GM15510 (cell line): ENCODE measurements around the gene PRKAG1.

ENCODE experiments used
- POLR2A ChIP-seq: IDR thresholded peaks from 3 replicates; pipeline ENCODE4 v1.6.1; 2011; ENCODE audit warnings: borderline replicate concordance; ENCODE audit not compliant: insufficient read length; ENCODE audit errors: extremely low read depth

Gene PRKAG1

GRCh38 chr12:48977290-48978281 is 41.0 kb downstream of the PRKAG1 start:
- no peak for TF ChIP-seq POLR2A

DNA sequence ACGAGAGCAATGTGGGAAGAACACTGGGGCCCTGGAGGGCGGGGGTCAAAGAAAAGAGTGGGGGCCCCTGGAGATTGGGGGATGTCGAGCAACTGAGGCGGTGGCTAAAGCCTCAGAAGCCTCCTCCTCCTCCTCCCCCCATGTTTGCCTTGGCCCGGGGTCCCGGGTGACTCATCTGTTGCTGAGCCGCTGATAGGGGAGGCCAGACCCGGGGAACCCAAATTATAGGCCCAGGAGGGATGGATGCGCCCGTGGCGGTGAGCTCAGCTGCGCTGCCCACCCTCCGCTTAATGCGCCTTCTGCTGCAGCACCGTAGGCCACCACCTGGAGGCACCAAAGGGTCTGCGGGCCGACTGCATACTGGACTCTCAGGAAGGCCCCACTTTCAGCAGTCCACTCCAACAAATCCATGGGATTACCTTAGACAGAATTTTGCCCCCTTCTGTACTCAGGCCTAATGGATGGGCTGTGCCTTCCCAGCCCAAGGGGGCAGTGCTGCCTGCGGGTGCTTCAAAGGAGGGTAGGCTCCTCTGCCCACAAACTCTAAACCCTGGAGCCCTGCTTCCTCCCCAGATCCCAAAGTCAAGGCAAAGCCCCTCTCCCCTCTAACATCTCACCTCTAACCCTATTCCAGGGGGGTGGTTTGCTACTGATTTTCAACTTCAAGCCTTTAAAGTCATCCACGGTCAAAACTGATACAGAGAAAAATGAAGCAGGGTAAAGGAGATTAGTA is 44.5 kb downstream of the PRKAG1 start:
- TF ChIP-seq POLR2A, result no peak

- TF ChIP-seq POLR2A, result no peak
Observed at GRCh38 chr12:48973531-48973930, 45.0 kb downstream of the PRKAG1 start.

DNA sequence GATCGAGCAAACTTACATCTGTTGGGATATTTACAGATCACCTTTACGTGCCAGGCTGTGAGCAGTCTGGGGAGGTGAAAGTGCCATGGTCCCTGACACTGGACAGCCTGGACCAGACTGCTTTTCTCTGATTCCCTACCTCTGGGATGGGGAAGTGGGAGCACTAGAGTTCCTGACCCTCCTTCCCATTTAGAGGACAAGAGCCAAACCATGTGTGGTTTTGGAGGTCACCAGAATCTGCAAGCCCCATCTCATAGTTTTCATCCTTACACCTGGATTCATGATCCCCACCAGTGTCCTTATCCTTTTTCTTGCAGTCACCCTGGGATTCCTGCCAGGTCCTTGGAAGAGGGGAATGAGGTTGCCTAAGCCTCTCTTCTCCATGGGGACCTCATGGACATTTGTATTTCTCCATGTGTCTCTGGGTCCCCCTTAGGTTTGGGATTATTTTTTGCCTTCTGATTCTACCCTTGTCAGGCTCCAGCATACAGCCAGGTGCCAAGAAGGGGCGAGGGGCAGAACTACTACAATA is 45.6 kb downstream of the PRKAG1 start:
- no peak for TF ChIP-seq POLR2A

GRCh38 chr12:48972213-48972951 is 46.2 kb downstream of the PRKAG1 start:
- TF ChIP-seq POLR2A, result no peak

DNA sequence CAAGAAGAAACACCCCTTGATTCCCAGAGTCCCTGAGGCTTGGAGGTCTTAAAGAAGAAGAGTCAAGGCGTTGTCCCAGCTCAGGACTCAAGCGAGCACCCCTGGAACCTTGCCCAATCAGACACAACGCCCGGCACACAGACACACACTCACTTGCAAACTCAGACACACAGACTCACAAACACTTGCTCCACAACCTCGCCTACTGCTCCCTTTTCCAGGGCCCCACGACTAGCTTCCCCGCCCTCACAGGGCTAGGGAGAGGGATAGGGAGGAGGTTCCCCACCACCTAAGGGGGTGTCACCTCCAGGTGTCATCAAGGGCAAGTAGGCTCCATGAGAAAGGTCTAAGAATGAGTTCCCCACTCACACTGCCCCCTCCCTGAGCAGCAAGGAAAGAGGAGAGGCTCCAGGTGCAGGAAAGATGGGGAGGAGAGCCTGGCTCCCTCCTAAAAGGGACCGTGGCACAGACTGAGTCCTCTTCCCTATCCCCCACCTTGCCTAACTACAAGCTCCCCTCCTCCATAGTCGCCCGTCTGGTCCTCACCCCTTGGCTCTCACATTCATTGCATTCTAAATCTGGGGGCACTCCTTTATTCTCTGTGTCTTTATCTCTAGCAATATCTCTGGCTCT is 47.8 kb downstream of the PRKAG1 start:
- TF ChIP-seq POLR2A, result no peak

GRCh38 chr12:48969833-48970701 is 48.5 kb downstream of the PRKAG1 start:
- TF ChIP-seq POLR2A, result no peak

DNA sequence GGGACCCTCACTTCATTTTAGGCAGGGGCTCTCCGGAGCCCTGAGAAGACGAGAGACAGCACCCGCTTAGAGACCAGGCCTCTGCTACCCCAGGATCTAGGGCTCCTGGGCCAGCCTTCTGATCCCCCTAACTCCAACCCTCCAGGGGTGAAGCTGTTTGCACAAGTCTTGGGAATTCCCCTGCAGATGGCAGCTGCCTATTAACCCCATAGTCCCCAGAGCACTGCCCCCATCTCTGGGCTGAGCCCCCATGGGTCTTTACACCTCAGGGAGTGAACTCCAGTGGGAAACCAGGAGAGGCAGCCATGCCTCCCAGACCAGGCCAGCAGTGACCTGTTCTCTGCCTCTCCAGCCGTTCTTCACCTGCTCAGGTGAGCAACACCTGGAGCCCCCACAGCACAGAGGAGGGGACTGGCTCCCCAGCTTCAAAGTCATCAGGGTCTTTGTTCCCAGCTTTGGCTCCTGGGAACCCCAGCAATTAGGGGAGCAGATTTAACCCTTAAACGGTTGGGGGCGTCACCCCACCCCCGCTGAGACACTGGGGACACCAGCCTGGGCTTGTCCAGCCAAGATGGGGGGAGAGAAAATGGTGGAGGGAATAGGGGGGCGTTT is 49.3 kb downstream of the PRKAG1 start:
- no peak for TF ChIP-seq POLR2A

- TF ChIP-seq POLR2A, result no peak
Observed at GRCh38 chr12:48968467-48968866, 50.1 kb downstream of the PRKAG1 start.

- no peak for TF ChIP-seq POLR2A
Observed at GRCh38 chr12:48967991-48968390, 50.6 kb downstream of the PRKAG1 start.

DNA sequence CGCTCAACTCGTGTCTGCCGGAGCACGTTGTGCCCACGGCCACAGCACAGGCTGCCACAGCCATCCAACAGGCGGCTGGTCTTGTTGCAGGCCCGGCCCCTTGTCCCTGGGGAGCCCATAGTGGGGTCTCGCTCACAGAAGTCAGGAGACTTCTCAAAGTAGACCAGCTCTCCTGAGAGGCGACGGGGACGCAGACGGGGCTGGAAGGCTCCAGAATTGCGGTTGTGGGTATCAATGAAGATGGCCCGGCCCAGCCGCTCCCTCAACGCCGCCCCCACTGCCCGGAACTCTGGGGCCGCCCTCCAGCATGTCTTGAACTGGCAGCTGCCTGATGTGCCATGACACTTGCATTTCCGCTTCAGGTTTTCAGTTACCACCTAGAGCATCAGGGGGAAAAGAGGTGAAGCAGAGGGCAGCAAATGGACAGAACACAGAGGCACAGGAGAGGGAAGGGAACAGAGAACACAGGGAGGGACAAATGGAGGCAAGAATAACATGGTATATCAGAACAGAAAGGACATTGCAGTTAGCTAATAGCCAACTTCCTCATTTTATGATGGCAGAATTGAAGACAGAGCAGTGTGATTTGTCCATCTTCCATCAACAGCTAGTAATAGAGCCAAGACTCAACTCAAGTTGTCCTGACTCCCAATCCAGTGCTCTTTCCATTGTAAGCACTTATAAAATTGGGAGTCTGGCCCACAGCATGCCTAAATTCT is 52.2 kb downstream of the PRKAG1 start:
- no peak for TF ChIP-seq POLR2A

GRCh38 chr12:48965298-48965838 is 53.2 kb downstream of the PRKAG1 start:
- no peak for TF ChIP-seq POLR2A
